Endothelial cell of umbilical vein (primary cell): ENCODE measurements around the gene GTF2F1. TPM values are rescaled to one million over a fixed set of nuclear protein-coding genes. Genes with fewer than 3 reads are reported as not detected.
"Not testable (repeated sequence)": the region's sequence is repeated elsewhere in the genome, so short reads cannot be mapped to it uniquely, and the experiment has no call there.

Source experiments
- BruUV-seq: library from RNA; stranded (reverse); fragments of 400-500 nt; replicated peaks from 2 replicates; lab custom pipeline; 2021; lab: Mats Ljungman, UMichigan
- CTCF ChIA-PET: fragments of 300-600, 350-600 bp; sonication (Branson Sonifier 250); formaldehyde crosslinking; loops from one replicate; lab custom pipeline; 2021; ENCODE audit warnings: antibody characterized with exemption, inconsistent platforms; lab: Charles Lee
- POLR2A ChIA-PET: fragments of 300-600, 350-600 bp; sonication (Branson Sonifier 250); formaldehyde crosslinking; loops from one replicate; lab custom pipeline; 2021; ENCODE audit warnings: antibody characterized with exemption, inconsistent platforms; lab: Charles Lee
- DNase-seq: peaks from one replicate; pipeline ENCODE4 v3.0.0-alpha.2; 2011; ENCODE audit warnings: low read depth, low spot score
- FAIRE-seq: peaks from 2 replicates; lab custom pipeline; 2011; peaks lifted over from hg19 to GRCh38; lab: Jason Lieb, UNC
- H2AFZ ChIP-seq: 2 replicates; pipeline ENCODE4 v1.6.0; 2012; ENCODE audit warnings: low read depth, low read length, control low read depth, inconsistent platforms
- H3K27ac ChIP-seq: 2 replicates; pipeline ENCODE4 v1.5.1; 2011; ENCODE audit warnings: low read depth, mild to moderate bottlenecking, control low read depth, low read length, moderate library complexity; ENCODE audit not compliant: insufficient read depth
- H3K27me3 ChIP-seq, 2 experiments: 2 replicates each; pipeline versions ENCODE4 v1.6.0 to v1.6.1; 2011; ENCODE audit warnings: low read length in 2 of 2, mixed read lengths in 1 of 2; ENCODE audit not compliant: control insufficient read depth in 2 of 2, insufficient read depth in 2 of 2
- H3K36me3 ChIP-seq, 2 experiments: 2 replicates in 1 of 2; 3 replicates in 1 of 2; pipeline ENCODE4 v1.5.1; 2011; ENCODE audit warnings: low read length in 2 of 2, mild to moderate bottlenecking in 1 of 2, moderate library complexity in 1 of 2; ENCODE audit not compliant: control insufficient read depth in 2 of 2, insufficient read depth in 2 of 2; ENCODE audit errors: extremely low read depth in 1 of 2
- H3K4me1 ChIP-seq: 3 replicates; pipeline ENCODE4 v1.5.1; 2011; ENCODE audit warnings: mild to moderate bottlenecking, low read length; ENCODE audit not compliant: control insufficient read depth, insufficient read depth; ENCODE audit errors: extremely low read depth
- H3K4me2 ChIP-seq: 2 replicates; pipeline ENCODE4 v1.6.1; 2011; ENCODE audit warnings: low read length, control low read depth, mixed read lengths; ENCODE audit not compliant: insufficient read depth
- H3K4me3 ChIP-seq, 3 experiments: fragments of 200-600 bp in 1 of 3; sonication (generic), shearing (Covaris generic) in 1 of 3; replicated peaks in 1 of 3; 2 replicates each; pipeline ENCODE4 v1.5.1; 2011 to 2016; ENCODE audit warnings: control low read depth in 3 of 3, low read length in 3 of 3, mild to moderate bottlenecking in 2 of 3, inconsistent platforms in 1 of 3, low read depth in 1 of 3, moderate library complexity in 1 of 3; ENCODE audit not compliant: insufficient read depth in 1 of 3
- H3K79me2 ChIP-seq: 2 replicates; pipeline ENCODE4 v1.6.0; 2012; ENCODE audit warnings: low read length, inconsistent platforms; ENCODE audit not compliant: control insufficient read depth, insufficient read depth
- H3K9ac ChIP-seq: replicated peaks from 2 replicates; pipeline ENCODE3; 2011; ENCODE audit warnings: low read length, control low read depth; ENCODE audit not compliant: insufficient read depth; ENCODE audit errors: extremely low read depth
- H3K9me1 ChIP-seq: replicated peaks from 3 replicates; pipeline ENCODE4 v1.6.0; 2011; ENCODE audit warnings: mild to moderate bottlenecking, low read length; ENCODE audit not compliant: control insufficient read depth, insufficient read depth; ENCODE audit errors: extremely low read depth
- H3K9me3 ChIP-seq: replicated peaks from 2 replicates; pipeline ENCODE4 v1.5.1; 2012; ENCODE audit warnings: low read length, inconsistent platforms; ENCODE audit not compliant: control insufficient read depth, insufficient read depth
- H4K20me1 ChIP-seq: replicated peaks from 2 replicates; pipeline ENCODE3; 2011; ENCODE audit warnings: mild to moderate bottlenecking, low read length; ENCODE audit not compliant: control insufficient read depth, insufficient read depth; ENCODE audit errors: extremely low read depth
- EZH2 ChIP-seq: IDR thresholded peaks from 2 replicates; pipeline ENCODE4 v1.6.1; 2012; ENCODE audit warnings: borderline replicate concordance, low read depth, mild to moderate bottlenecking, moderate library complexity, low read length, inconsistent platforms; ENCODE audit not compliant: severe bottlenecking
- FOS ChIP-seq: IDR thresholded peaks from 2 replicates; pipeline ENCODE4 v1.6.1; 2011; ENCODE audit warnings: mild to moderate bottlenecking, low read length, moderate library complexity, borderline replicate concordance; ENCODE audit not compliant: insufficient read depth
- JUN ChIP-seq: IDR thresholded peaks from 2 replicates; pipeline ENCODE4 v1.6.1; 2011; ENCODE audit warnings: borderline replicate concordance, low read depth; ENCODE audit not compliant: insufficient read length, insufficient read depth
- MAX ChIP-seq: IDR thresholded peaks from 2 replicates; pipeline ENCODE4 v1.6.1; 2011; ENCODE audit not compliant: insufficient read depth, insufficient read length
- MYC ChIP-seq: IDR thresholded peaks from one replicate; pipeline ENCODE4 v1.6.1; 2011; ENCODE audit warnings: mild to moderate bottlenecking, low read depth, low read length
- POLR2A ChIP-seq: IDR thresholded peaks from 2 replicates; pipeline ENCODE4 v1.6.1; 2012; ENCODE audit warnings: low read depth, mild to moderate bottlenecking, control low read depth, low read length
- dilution Hi-C: fragments of 300-500 bp; cut with MboI; formaldehyde crosslinking; loops from one replicate; pipeline ENCODE4 v1.15.0; 2019; ENCODE audit warnings: low sequenced_read_pairs; ENCODE audit not compliant: extremely low pct_ligation_motif_present
- intact Hi-C: fragments of 100-400 bp; cut with micrococcal nuclease; formaldehyde crosslinking; loops from one replicate; pipeline ENCODE4 v1.10.0; 2022
- polyA plus RNA-seq, 4 experiments: library from polyadenylated mRNA; depleted of rRNA in 3 of 4; stranded (reverse) in 3 of 4; unstranded in 1 of 4; fragments of >200 nt; gene quantifications; 2 replicates each; pipeline versions ENCODE4 v1.2.1 to v1.2.3, GENCODE V29; 2011 to 2012; ENCODE audit warnings: missing spikeins in 1 of 4
- total RNA-seq: library from RNA; stranded (reverse); gene quantifications from 2 replicates; pipeline ENCODE4 v1.2.3, GENCODE V29; 2021

The GTF2F1 gene
- total and polyA plus RNA-seq, 2 donors (not counting 3 experiments of a cell fraction or from before 2014, with no cell fraction given), result 44.8 to 56.4 TPM

GRCh38 chr19:6350688-6351087 lies 42.3 kb downstream of the GTF2F1 start:
- H3K4me2 ChIP-seq, result no peak overlapping the region
- no peaks in the 10 kb centered on the region for H3K9me1 ChIP-seq
- no peaks in the 10 kb centered on the region for H3K79me2 ChIP-seq
- CTCF ChIA-PET, result no interaction called here
- DNase-seq, result no peak
- no peak overlapping the region for H3K9ac ChIP-seq
- no TSS peak for BruUV-seq
- no peak overlapping the region for H3K27ac ChIP-seq
- POLR2A ChIA-PET, result no interaction called here
- no peaks in the 10 kb centered on the region for H4K20me1 ChIP-seq
- H3K4me3 ChIP-seq, result no peak overlapping the region
- no peak overlapping the region for H2AFZ ChIP-seq
- H3K36me3 ChIP-seq, result no peaks in the 10 kb centered on the region
- dilution Hi-C loops, result no loop called here
- no peaks in the 10 kb centered on the region for H3K9me3 ChIP-seq
- H3K4me1 ChIP-seq, result no peaks in the 10 kb centered on the region
- no peaks in the 10 kb centered on the region for H3K27me3 ChIP-seq
- intact Hi-C loops, result no loop called here
- no peak for FAIRE-seq
- TF ChIP-seq MAX (no peak), POLR2A (no peak), FOS (no peak), JUN (no peak), EZH2 (no peak), MYC (no peak)

GRCh38 chr19:6349271-6349670 lies 43.7 kb downstream of the GTF2F1 start:
- CTCF ChIA-PET, H3K9me1 ChIP-seq, H2AFZ ChIP-seq, H3K9ac ChIP-seq, H3K36me3 ChIP-seq, H3K27ac ChIP-seq, dilution Hi-C loops, DNase-seq, H3K4me2 ChIP-seq, H4K20me1 ChIP-seq, H3K4me1 ChIP-seq, FAIRE-seq, BruUV-seq, H3K4me3 ChIP-seq, H3K27me3 ChIP-seq, H3K9me3 ChIP-seq, intact Hi-C loops, H3K79me2 ChIP-seq: not testable (repeated sequence)
- POLR2A ChIA-PET, result interaction anchor here (0.7 kb wide), 1 partner anchor 62 kb away, joined by 5 read pairs; no protein-coding TSS in a partner anchor
